Subcutaneous abdominal adipose tissue (tissue), 5 donors: ENCODE measurements around the gene FAIM.
A peak's percentile ranks its signal among the peaks of the same experiment; 100 is the strongest.
"Not testable (repeated sequence)": the region's sequence is repeated elsewhere in the genome, so short reads cannot be mapped to it uniquely, and the experiment has no call there.

ENCODE experiments used
- H3K27ac ChIP-seq: one replicate; pipeline ENCODE4 v1.7.0; 2013; ENCODE audit warnings: low read depth, mild to moderate bottlenecking, inconsistent platforms, low read length, moderate library complexity
- H3K27me3 ChIP-seq, 5 donors: one replicate each; pipeline ENCODE4 v1.7.0; 2013; ENCODE audit warnings: low read length in 5 of 5, inconsistent platforms in 1 of 5; ENCODE audit not compliant: control insufficient read depth in 5 of 5, insufficient read depth in 4 of 5
- H3K36me3 ChIP-seq, 5 donors: one replicate each; pipeline ENCODE4 v1.7.0; 2013; ENCODE audit warnings: low read length in 5 of 5; ENCODE audit not compliant: control insufficient read depth in 5 of 5, insufficient read depth in 5 of 5
- H3K4me1 ChIP-seq, 5 donors: one replicate each; pipeline ENCODE4 v1.7.0; 2013; ENCODE audit warnings: low read length in 5 of 5, mild to moderate bottlenecking in 3 of 5, moderate library complexity in 1 of 5; ENCODE audit not compliant: control insufficient read depth in 5 of 5, insufficient read depth in 5 of 5
- H3K4me3 ChIP-seq, 5 donors: one replicate each; pipeline ENCODE4 v1.7.0; 2013; ENCODE audit warnings: low read length in 5 of 5, low read depth in 1 of 5
- H3K9ac ChIP-seq, 5 donors: one replicate each; pipeline ENCODE4 v1.7.0; 2013; ENCODE audit warnings: low read length in 5 of 5, mild to moderate bottlenecking in 4 of 5, moderate library complexity in 3 of 5
- H3K9me3 ChIP-seq, 5 donors: one replicate each; pipeline ENCODE4 v1.7.0; 2013; ENCODE audit warnings: low read length in 5 of 5; ENCODE audit not compliant: control insufficient read depth in 5 of 5
- donor health status: healthy.
- donor health status: healthy.
- donor health status: healthy.
- donor health status: healthy.
- donor health status: healthy.

Gene FAIM

GRCh38 chr3:138600100-138600745 lies 8.3 kb upstream of the FAIM start:
- Histone ChIP-seq H3K36me3 (no peaks in the 10 kb centered on the region), H3K9me3 (peaks cover 0 to 4% (median 0%) of the 10 kb centered on the region in 5 donors), H3K4me1 (peaks cover 0 to 15% (median 0%) of the 10 kb centered on the region in 5 donors), H3K4me3 (no peak overlapping the region), H3K9ac (peak overlapping the region in 2 of 5 donors; percentile 59 to 69), H3K27ac (no peak overlapping the region), H3K27me3 (no peaks in the 10 kb centered on the region)

- H3K27ac ChIP-seq, H3K4me3 ChIP-seq, H3K27me3 ChIP-seq, H3K9ac ChIP-seq, H3K9me3 ChIP-seq, H3K36me3 ChIP-seq: not testable (repeated sequence)
- H3K4me1 ChIP-seq = peaks cover 0 to 18% (median 0%) of the 10 kb centered on the region in 5 donors
Observed at GRCh38 chr3:138601661-138602060, 6.9 kb upstream of the FAIM start.

- Histone ChIP-seq H3K4me1 (peaks cover 0 to 29% (median 8%) of the 10 kb centered on the region in 5 donors), H3K27ac (peak overlapping the region; percentile 69)
- H3K9ac ChIP-seq, H3K27me3 ChIP-seq, H3K9me3 ChIP-seq, H3K36me3 ChIP-seq, H3K4me3 ChIP-seq: not testable (repeated sequence)
Observed at GRCh38 chr3:138604106-138604595, 4.4 kb upstream of the FAIM start.

- Histone ChIP-seq H3K4me1 (peaks cover 3 to 26% (median 16%) of the 10 kb centered on the region in 5 donors), H3K9ac (peak overlapping the region in 4 of 5 donors; percentile 57 to 88 (median 83)), H3K9me3 (no peaks in the 10 kb centered on the region), H3K27me3 (no peaks in the 10 kb centered on the region), H3K36me3 (peaks cover 0 to 2% (median 0%) of the 10 kb centered on the region in 5 donors), H3K4me3 (peak overlapping the region; percentile 77 to 89 (median 80)), H3K27ac (peak overlapping the region; percentile 85)
Observed at GRCh38 chr3:138609898-138610266, 1.3 kb downstream of the FAIM start.

- H3K27me3 ChIP-seq = no peaks in the 10 kb centered on the region
- peaks cover 0 to 2% (median 0%) of the 10 kb centered on the region in 5 donors for H3K36me3 ChIP-seq
- H3K9me3 ChIP-seq = no peaks in the 10 kb centered on the region
- H3K9ac ChIP-seq = peak overlapping the region in 1 of 5 donors; percentile 32
- H3K4me3 ChIP-seq = no peak overlapping the region
- H3K4me1 ChIP-seq = peaks cover 0 to 18% (median 7%) of the 10 kb centered on the region in 5 donors
- H3K27ac ChIP-seq = no peak overlapping the region
Observed at GRCh38 chr3:138615462-138615861, 6.9 kb downstream of the FAIM start.

- H3K27ac ChIP-seq = no peak overlapping the region
- H3K9ac ChIP-seq = no peak overlapping the region
- no peak overlapping the region for H3K4me3 ChIP-seq
- H3K9me3 ChIP-seq = no peaks in the 10 kb centered on the region
- peaks cover 0 to 14% (median 6%) of the 10 kb centered on the region in 5 donors for H3K4me1 ChIP-seq
- H3K27me3 ChIP-seq = no peaks in the 10 kb centered on the region
- peaks cover 0 to 5% (median 0%) of the 10 kb centered on the region in 5 donors for H3K36me3 ChIP-seq
Observed at GRCh38 chr3:138620431-138620830, 11.9 kb downstream of the FAIM start.

GRCh38 chr3:138624518-138624917 lies 15.9 kb downstream of the FAIM start:
- H3K4me3 ChIP-seq = no peak overlapping the region

GRCh38 chr3:138625707-138626365 lies 17.3 kb downstream of the FAIM start:
- Histone ChIP-seq H3K4me1 (no peaks in the 10 kb centered on the region), H3K9me3 (no peaks in the 10 kb centered on the region), H3K9ac (no peak overlapping the region), H3K27ac (no peak overlapping the region), H3K36me3 (peaks cover 8 to 24% (median 14%) of the 10 kb centered on the region in 5 donors), H3K27me3 (no peaks in the 10 kb centered on the region), H3K4me3 (no peak overlapping the region)

More at GRCh38 chr3:138624518-138624917, 15.9 kb downstream of the FAIM start:
- H3K9ac ChIP-seq = no peak overlapping the region
- no peaks in the 10 kb centered on the region for H3K27me3 ChIP-seq
- H3K4me1 ChIP-seq = peaks cover 0 to 4% (median 0%) of the 10 kb centered on the region in 5 donors
- peaks cover 4 to 17% (median 8%) of the 10 kb centered on the region in 5 donors for H3K36me3 ChIP-seq
- H3K9me3 ChIP-seq = no peaks in the 10 kb centered on the region
- H3K27ac ChIP-seq = no peak overlapping the region

GRCh38 chr3:138629526-138629925 lies 21.0 kb downstream of the FAIM start:
- H3K4me1 ChIP-seq = no peaks in the 10 kb centered on the region
- no peak overlapping the region for H3K4me3 ChIP-seq
- H3K36me3 ChIP-seq = peaks cover 14 to 44% (median 20%) of the 10 kb centered on the region in 5 donors
- H3K27me3 ChIP-seq = no peaks in the 10 kb centered on the region
- H3K9me3 ChIP-seq = no peaks in the 10 kb centered on the region
- H3K9ac ChIP-seq = no peak overlapping the region
- no peak overlapping the region for H3K27ac ChIP-seq

GRCh38 chr3:138638641-138639040 lies 30.1 kb downstream of the FAIM start:
- Histone ChIP-seq H3K9me3 (peaks cover 0 to 14% (median 6%) of the 10 kb centered on the region in 5 donors), H3K27me3 (no peaks in the 10 kb centered on the region)

More at GRCh38 chr3:138638641-138639040, 30.1 kb downstream of the FAIM start:
- H3K4me3 ChIP-seq = no peak overlapping the region
- H3K4me1 ChIP-seq = no peaks in the 10 kb centered on the region
- H3K9ac ChIP-seq = no peak overlapping the region
- no peak overlapping the region for H3K27ac ChIP-seq
- H3K36me3 ChIP-seq = peaks cover 0 to 8% (median 5%) of the 10 kb centered on the region in 5 donors
